ENCODE results near the gene CFAP97.
A peak's percentile ranks its signal among the peaks of the same experiment; 100 is the strongest.
"Not testable (repeated sequence)": the region's sequence is repeated elsewhere in the genome, so short reads cannot be mapped to it uniquely, and the experiment has no call there.

The CFAP97 gene

GRCh38 chr4:185201977-185202962, 1.5 kb downstream of the CFAP97 start:
- Mint-ChIP-seq H3K36me3 (peaks cover 3% of the 10 kb centered on the region), H3K4me1 (peaks cover 30% of the 10 kb centered on the region), H3K27ac (peak overlapping the region; percentile 95), H3K27me3 (no peaks in the 10 kb centered on the region), H3K4me3 (peak overlapping the region; percentile 97), H3K9me3 (no peaks in the 10 kb centered on the region)
- DNase-seq (ENCODE audit: low spot score in 2 of 2) (no peak), ATAC-seq (ENCODE audit: low read depth) (no peak)

DNA sequence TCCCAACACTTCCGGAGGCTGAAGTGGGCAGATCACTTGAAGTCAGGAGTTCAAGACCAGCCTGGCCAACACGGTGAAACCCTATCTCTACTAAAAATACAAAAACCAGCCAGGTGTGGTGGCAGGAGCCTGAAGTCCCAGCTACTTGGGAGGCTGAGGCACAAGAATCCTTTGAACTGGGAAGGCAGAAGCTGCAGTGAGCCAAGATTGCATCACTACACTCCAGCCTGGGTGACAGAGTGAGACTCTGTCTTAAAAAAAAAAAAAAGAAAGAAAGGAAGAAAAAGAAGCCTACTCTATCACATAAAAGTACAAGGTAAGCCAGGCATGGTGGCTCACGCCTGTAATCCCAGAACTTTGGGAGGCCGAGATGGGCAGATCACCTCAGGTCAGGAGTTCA, 5.6 kb downstream of the CFAP97 start:
- not testable (repeated sequence) for H3K36me3 Mint-ChIP-seq; H3K9me3 Mint-ChIP-seq; H3K27ac Mint-ChIP-seq; H3K27me3 Mint-ChIP-seq; ATAC-seq (ENCODE audit: low read depth); H3K4me3 Mint-ChIP-seq; DNase-seq (ENCODE audit: low spot score in 2 of 2)
- peaks cover 20% of the 10 kb centered on the region for H3K4me1 Mint-ChIP-seq

DNA sequence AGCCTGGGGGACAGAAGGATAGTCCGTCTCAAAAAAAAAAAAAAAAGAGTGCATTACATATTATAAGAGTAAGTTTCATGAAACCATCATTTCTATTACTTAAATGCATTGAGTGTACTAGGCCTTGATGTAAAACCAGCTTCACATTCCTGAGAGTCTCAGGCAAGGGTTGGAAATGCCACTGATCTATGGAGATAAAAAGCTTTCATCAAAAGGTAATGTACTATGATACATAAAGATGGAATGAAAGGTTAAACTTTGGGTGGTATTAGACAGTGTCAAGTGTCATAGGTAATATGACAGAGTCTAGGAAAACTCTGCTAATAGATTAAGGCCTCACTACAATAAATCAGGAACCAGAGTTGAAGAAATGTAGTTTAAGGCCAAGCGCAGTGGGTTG, 7.4 kb downstream of the CFAP97 start:
- no peak for ATAC-seq (ENCODE audit: low read depth)
- Mint-ChIP-seq H3K9me3 (no peaks in the 10 kb centered on the region), H3K4me3 (no peak overlapping the region), H3K36me3 (peaks cover 7% of the 10 kb centered on the region), H3K4me1 (peaks cover 18% of the 10 kb centered on the region), H3K27ac (no peak overlapping the region), H3K27me3 (no peaks in the 10 kb centered on the region)
- DNase-seq (ENCODE audit: low spot score in 2 of 2) = no peak

- no peaks in the 10 kb centered on the region for H3K9me3 Mint-ChIP-seq
- DNase-seq (ENCODE audit: low spot score in 2 of 2) = no peak
- no peak for ATAC-seq (ENCODE audit: low read depth)
- H3K36me3 Mint-ChIP-seq = peaks cover 15% of the 10 kb centered on the region
- no peaks in the 10 kb centered on the region for H3K27me3 Mint-ChIP-seq
- no peak overlapping the region for H3K4me3 Mint-ChIP-seq
- peaks cover 27% of the 10 kb centered on the region for H3K4me1 Mint-ChIP-seq
- peak overlapping the region; percentile 55 for H3K27ac Mint-ChIP-seq
These were observed 8.6 kb downstream of the CFAP97 start for GRCh38 chr4:185194924-185195888.

GRCh38 chr4:185192059-185192458, 11.7 kb downstream of the CFAP97 start:
- Mint-ChIP-seq H3K9me3 (no peaks in the 10 kb centered on the region), H3K36me3 (peaks cover 21% of the 10 kb centered on the region), H3K27ac (no peak overlapping the region), H3K4me1 (peaks cover 25% of the 10 kb centered on the region), H3K27me3 (no peaks in the 10 kb centered on the region), H3K4me3 (peak overlapping the region; percentile 35)
- DNase-seq (ENCODE audit: low spot score in 2 of 2) = no peak
- ATAC-seq (ENCODE audit: low read depth) = peak; percentile 71

GRCh38 chr4:185190306-185190856, 13.4 kb downstream of the CFAP97 start:
- DNase-seq (ENCODE audit: low spot score in 2 of 2) (no peak), ATAC-seq (ENCODE audit: low read depth) (no peak)
- peaks cover 25% of the 10 kb centered on the region for H3K4me1 Mint-ChIP-seq
- no peaks in the 10 kb centered on the region for H3K9me3 Mint-ChIP-seq
- H3K4me3 Mint-ChIP-seq = no peak overlapping the region
- no peaks in the 10 kb centered on the region for H3K27me3 Mint-ChIP-seq
- peaks cover 20% of the 10 kb centered on the region for H3K36me3 Mint-ChIP-seq
- peak overlapping the region; percentile 53 for H3K27ac Mint-ChIP-seq

DNA sequence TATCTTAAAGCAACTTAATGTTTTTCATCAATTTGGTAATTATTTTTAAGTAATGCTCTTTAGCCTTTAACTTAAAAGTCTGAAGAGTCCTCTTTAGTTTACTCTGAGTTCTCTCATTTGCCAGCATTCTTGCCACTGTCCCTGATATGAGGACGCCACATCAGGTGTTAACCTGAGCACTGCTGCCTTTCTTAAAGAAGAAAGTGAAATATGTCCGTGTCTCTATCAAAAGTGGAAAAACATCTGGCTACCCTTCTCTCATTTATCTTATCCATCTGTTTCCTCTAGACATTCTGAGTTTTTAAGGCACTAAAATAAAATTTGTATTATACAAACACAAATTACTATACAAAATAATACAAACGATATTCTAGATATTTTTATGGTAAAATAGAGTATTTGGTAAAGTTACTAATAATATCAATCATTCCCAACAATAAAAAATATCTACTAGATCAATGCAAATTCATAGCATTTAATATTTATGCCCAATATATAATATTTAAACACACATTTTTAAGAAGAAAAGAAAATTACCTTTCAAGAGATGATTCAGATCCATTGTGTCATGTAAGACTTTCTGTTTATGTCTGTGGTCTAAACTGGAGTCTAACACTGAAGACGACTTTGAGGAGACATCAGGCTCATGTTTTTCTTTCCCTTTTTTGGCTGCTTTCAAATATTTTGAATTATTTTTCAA, 14.0 kb downstream of the CFAP97 start:
- Mint-ChIP-seq H3K9me3 (no peaks in the 10 kb centered on the region), H3K27ac (peak overlapping the region; percentile 53), H3K36me3 (peaks cover 18% of the 10 kb centered on the region), H3K4me3 (no peak overlapping the region), H3K27me3 (no peaks in the 10 kb centered on the region), H3K4me1 (peaks cover 21% of the 10 kb centered on the region)
- ATAC-seq (ENCODE audit: low read depth) = no peak
- no peak for DNase-seq (ENCODE audit: low spot score in 2 of 2)

DNA sequence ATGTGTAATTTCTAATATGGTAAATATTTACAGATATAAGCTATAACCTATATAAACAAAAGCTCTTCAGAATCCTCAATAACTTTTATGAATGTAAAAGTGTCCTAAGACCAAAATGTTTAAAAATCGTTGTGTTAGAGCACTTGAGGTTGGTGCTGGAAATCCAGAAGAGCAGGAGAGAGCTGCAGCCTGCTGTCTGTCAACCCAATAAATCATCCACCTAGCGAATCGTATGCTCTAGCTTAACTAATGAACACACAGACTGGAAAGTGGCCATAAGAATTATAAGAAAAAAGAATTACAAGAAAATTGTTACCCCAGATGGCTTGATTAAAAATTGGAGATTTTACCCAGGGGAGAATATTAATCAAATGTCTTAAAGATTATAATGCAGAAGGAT, 17.0 kb downstream of the CFAP97 start:
- DNase-seq (ENCODE audit: low spot score in 2 of 2) = no peak
- Mint-ChIP-seq H3K4me1 (peaks cover 24% of the 10 kb centered on the region), H3K27me3 (no peaks in the 10 kb centered on the region), H3K9me3 (no peaks in the 10 kb centered on the region), H3K27ac (no peak overlapping the region), H3K4me3 (no peak overlapping the region), H3K36me3 (peaks cover 17% of the 10 kb centered on the region)
- no peak for ATAC-seq (ENCODE audit: low read depth)

- no peaks in the 10 kb centered on the region for H3K27me3 Mint-ChIP-seq
- peak; percentile 69 to 70 for DNase-seq (ENCODE audit: low spot score in 2 of 2)
- peak; percentile 73 for ATAC-seq (ENCODE audit: low read depth)
- H3K27ac Mint-ChIP-seq = no peak overlapping the region
- H3K36me3 Mint-ChIP-seq = peaks cover 3% of the 10 kb centered on the region
- peaks cover 17% of the 10 kb centered on the region for H3K4me1 Mint-ChIP-seq
- no peak overlapping the region for H3K4me3 Mint-ChIP-seq
- H3K9me3 Mint-ChIP-seq = no peaks in the 10 kb centered on the region
These were observed 20.0 kb downstream of the CFAP97 start for GRCh38 chr4:185183622-185184281.

DNA sequence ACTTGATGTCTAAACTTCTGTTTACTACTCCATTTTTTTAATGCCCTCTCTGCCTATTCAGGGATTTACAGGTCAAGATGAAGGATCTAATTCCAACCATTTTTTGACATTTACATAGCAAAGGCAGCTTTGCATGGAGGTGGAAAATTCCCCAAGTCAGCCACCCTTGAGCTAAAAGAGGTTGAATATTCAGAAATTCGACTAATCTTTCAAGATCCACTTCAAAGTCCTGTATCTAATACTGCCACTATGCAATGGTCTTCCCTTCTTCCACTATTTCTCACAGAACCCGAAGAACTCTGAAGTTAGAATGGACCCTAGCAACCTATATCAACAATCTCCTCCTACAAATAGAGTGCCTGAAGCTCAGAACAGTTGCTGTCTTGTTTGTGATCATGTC, 21.6 kb downstream of the CFAP97 start:
- no peak for ATAC-seq (ENCODE audit: low read depth)
- H3K4me3 Mint-ChIP-seq = no peak overlapping the region

DNA sequence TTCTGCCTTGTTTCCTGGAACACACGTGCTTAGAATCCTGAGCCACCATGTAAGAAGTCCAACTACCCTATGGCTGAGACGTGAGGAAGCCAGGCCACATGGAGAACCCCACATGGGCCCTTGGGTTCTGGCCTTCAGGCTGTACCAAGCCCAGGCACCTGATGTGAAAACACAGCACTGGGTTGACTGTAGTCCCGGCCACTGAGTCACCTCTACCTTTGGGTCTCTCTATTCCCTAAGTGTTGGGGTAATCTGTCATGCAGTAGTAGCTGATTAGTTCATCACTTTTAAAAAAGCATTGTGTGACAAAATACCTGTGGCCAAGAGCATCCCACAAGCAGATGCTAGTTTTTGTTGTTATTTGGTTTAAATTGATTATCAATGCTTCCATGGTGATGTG, 24.3 kb downstream of the CFAP97 start:
- no peak overlapping the region for H3K27ac Mint-ChIP-seq
- DNase-seq (ENCODE audit: low spot score in 2 of 2) (no peak), ATAC-seq (ENCODE audit: low read depth) (no peak)
- H3K27me3 Mint-ChIP-seq = no peaks in the 10 kb centered on the region
- peaks cover 8% of the 10 kb centered on the region for H3K36me3 Mint-ChIP-seq
- no peaks in the 10 kb centered on the region for H3K9me3 Mint-ChIP-seq
- H3K4me1 Mint-ChIP-seq = peaks cover 13% of the 10 kb centered on the region
- H3K4me3 Mint-ChIP-seq = no peak overlapping the region

More for the DNA sequence above, 21.6 kb downstream of the CFAP97 start:
- H3K36me3 Mint-ChIP-seq = no peaks in the 10 kb centered on the region
- no peaks in the 10 kb centered on the region for H3K9me3 Mint-ChIP-seq
- peaks cover 15% of the 10 kb centered on the region for H3K4me1 Mint-ChIP-seq
- DNase-seq (ENCODE audit: low spot score in 2 of 2) = no peak
- no peaks in the 10 kb centered on the region for H3K27me3 Mint-ChIP-seq
- no peak overlapping the region for H3K27ac Mint-ChIP-seq

DNA sequence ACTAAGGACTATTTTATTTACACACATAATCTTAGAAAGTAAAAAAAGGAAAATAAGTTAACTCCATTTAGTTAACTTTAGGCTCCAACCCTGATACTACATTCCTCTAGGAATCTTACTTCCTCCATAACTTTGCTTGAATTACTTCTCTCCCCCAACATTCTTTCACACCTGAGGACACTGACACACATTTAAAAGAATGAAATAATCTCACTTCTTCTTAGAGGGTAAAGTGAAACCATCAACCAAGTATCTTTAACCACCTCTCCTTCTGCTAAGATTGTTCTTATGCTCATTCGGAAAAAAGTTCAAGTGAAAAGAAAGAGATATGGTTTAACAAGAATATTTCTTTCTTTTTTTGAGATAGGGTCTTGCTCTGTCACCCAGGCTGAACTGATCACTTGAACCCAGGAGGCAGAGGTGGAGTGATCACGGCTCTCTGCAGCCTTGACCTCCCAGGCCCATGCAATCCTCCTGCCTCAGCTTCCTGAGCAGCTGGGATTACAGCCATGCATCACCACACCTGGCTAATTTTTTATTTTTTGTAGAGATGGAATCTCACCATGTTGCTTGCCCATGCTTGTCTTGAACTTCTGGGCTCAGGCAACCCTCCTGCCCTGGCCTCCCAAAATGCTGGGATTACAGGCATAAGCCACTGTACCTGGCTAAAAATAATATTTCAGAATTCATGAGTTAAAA, 32.3 kb downstream of the CFAP97 start:
- Mint-ChIP-seq H3K4me1 (peaks cover 8% of the 10 kb centered on the region), H3K27ac (peak overlapping the region; percentile 10), H3K27me3 (no peaks in the 10 kb centered on the region), H3K36me3 (peaks cover 31% of the 10 kb centered on the region), H3K4me3 (no peak overlapping the region), H3K9me3 (no peaks in the 10 kb centered on the region)
- peak; percentile 56 for ATAC-seq (ENCODE audit: low read depth)
- no peak for DNase-seq (ENCODE audit: low spot score in 2 of 2)

Data from memory B cell (primary cell).